ENCODE measurements around the gene MUC20.
"Not testable (repeated sequence)": the region's sequence is repeated elsewhere in the genome, so short reads cannot be mapped to it uniquely, and the experiment has no call there.

The MUC20 gene

DNA sequence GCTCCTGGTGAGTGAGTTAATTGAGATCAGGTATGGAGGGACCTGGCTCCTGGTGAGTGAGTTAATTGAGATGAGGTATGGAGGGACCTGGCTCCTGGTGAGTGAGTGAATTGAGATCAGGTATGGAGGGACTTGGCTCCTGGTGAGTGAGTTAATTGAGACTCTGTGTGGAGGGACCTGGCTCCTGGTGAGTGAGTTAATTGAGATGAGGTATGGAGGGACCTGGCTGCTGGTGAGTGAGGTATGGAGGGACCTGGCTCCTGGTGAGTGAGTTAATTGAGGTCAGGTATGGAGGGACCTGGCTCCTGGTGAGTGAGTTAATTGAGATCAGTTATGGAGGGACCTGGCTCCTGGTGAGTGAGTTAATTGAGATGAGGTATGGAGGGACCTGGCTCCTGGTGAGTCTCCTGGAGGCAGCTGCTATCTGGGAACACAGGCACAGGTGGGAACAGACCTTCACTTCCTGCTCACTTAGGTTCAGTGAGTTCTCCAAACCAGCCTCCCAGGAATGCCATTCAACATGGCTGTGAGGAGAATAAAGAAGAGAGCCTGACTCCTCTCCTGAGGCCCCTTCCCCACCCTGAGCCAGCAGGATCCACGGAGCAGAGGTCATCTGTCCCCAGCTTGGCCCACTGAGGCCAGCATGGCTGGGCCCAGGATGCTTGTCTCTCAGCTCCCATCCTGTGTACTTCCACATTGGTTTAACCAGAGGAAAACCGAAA, 9.5 kb upstream of the MUC20 start:
- DNase-seq: not testable (repeated sequence)

DNA sequence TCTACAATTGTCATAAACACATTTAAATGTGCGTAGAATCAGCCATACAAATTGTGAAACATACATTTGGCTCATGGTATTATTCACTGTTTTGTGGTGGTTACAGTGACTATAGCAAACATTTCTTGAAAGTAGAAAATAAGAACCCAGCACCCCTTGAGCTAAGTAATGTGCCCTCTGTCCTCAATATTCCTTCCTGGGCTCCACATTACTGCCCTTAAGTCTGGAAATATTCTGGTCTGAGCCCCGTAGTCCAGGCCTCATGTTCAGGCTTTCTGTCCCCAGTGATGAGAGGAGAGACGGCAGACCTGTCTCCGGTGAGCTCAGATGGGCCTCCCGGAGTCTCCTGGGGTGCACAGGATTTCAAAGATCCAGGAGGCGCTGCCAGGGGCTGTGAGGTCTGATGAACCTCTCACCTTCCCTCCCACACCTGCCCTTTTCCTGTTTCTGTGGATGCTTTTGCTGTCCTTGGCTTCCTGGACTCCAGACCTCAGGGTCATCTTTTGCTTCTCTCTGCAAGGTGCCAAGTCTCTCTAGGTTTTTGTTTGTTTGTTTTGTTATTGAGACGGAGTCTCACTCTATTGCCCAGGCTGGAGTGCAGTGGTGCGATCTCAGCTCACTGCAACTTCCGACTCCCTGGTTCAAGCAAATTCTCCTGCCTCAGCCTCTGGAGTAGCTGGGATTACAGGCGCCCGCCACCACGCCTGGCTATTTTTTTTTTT, 8.8 kb upstream of the MUC20 start:
- no peak for DNase-seq

DNA sequence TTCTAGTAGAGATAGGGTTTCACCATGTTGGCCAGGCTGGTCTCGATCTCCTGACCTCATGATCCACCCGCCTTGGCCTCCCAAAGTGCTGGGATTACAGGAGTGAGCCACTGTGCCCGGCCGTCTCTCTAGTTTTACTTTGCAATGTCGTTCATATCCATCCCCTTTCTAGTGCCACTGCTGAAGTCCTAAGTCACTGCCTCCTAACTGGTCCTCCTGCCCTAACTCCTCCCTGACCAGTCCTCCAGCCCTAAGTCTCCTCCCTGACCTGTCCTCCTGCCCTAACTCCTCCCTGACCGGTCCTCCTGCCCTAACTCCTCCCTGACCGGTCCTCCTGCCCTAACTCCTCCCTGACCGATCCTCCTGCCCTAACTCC, 8.3 kb upstream of the MUC20 start:
- DNase-seq: not testable (repeated sequence)

DNA sequence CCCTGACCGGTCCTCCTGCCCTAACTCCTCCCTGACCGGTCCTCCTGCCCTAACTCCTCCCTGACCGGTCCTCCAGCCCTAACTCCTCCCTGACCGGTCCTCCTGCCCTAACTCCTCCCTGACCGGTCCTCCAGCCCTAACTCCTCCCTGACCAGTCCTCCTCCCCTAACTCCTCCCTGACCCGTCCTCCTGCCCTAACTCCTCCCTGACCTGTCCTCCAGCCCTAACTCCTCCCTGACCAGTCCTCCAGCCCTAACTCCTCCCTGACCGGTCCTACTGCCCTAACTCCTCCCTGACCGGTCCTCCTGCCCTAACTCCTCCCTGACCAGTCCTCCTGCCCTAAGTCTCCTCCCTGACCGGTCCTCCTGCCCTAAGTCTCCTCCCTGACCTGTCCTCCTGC, 7.6 kb upstream of the MUC20 start:
- not testable (repeated sequence) for DNase-seq

DNA sequence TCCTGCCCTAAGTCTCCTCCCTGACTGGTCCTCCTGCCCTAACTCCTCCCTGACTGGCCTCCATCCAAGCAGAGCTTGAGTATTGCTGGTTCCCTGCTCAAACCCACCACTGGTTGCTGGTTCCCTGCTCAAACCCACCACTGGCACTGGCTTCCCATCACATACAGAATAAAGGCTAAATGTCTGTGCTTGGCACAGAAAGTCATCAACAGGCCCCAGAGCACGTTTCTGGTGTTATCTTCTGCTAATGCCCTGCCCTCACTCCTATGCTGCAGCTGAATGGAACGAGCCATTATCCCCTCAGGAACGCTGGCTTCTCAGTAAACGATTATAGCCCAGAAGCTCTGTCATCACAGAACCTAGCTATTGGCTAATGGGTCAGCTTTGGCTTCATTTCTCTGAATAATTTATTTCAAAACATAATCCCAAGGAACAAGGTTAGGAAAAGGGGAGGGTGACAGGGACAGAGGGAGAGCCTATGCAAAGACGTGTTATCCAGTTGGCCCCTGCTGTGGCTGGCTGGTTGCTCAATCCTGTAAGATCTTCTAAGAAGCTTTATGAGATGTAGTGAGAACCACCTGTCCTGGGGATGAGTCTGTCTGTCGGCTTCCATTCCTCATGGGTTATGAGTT, 6.3 kb upstream of the MUC20 start:
- no peak for DNase-seq

DNA sequence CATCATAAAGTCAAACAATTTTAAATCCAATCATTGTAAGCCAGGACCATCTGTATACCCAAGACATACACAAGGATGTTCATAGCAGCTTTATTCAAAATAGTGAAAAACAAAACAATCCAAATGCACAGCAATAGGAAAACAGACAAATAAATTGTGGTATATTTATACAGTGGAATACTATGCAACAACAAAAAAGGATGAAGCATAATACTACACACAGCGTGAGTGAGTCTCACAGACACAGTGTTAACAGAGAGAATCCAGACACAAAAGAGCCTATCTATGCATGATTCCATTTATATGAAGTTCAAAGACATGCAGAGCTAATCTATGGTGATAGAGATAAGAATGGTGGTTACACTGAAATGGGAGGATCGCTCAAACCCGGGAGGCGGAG, 5.6 kb upstream of the MUC20 start:
- no peak for DNase-seq

DNA sequence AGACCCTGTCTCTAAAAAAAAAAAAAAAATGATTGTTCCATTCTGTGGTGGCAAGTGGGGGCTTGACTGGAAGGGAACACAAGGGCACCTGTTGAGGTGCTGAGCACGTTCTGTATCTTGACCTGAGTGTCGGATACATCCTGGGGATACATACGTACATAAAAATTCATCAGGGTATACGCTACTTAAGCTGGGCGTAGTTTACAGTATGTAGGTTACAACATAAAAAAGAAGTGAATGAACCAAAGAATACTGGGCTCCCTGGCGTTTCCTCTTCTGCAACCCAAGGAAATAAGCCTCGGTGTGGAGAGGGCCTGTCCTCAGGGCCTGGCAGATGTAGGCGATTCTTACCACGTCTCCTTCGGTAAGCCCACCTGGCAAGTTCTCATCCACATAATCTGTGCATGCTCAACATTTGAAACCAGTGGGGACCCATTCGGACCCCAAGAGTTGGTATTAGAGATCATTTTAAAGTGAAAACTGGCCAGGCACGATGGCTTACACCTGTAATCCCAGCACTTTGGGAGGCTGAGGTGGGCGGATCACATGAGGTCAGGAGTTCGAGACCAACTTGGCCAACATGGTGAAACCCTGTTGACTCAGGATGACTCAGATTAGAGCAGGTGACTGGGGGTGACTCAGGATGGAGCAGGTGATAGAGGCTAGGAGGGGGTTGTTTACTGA, 5.1 kb upstream of the MUC20 start:
- no peak for DNase-seq

DNA sequence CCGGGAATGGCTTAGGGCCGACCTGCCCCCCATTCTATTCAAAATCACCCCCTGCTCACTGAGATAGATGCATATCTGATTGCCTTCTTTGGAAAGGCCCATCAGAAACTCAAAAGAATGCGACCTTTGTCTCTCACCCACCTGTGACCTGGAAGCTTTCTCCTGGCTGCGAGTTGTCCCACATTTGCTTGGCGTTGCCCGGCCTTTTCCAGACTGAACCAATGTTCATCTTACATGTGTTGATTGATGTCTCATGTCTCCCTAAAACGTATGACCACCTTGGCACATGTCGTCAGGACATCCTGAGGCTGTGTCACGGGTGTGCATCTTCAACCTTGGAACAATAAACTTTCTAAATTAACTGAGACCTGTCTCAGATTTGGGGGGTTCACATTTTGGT, 3.4 kb upstream of the MUC20 start:
- no peak for DNase-seq

DNA sequence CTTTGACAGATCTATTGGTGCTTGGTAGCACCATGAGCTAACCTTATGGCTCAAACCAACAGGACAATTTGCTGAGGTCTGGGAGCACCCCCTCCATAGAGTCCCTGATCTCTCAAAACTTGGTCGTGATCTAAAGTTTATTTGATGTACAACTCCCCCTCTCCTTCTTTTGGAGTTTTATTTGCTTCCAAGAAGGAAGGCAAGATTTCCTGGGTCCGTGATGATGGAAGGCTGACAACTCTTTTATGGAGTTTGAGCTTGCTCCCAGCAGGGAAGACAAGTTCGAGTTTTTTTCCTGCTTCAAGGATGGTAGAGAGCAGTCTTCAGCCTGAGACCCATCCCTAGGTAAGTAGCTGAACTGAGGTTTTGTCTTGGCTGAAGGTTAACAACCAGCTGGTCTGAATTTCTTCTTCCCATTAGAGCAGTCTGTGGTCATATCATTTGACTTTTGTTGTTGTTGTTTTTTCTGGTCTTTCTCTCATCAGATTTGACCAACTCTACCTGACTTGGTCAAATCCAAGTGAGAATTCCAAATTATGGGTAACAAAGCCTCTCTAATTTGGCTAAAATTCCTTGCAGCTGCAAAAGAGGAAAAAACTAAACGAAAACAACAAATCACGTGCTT, 2.8 kb upstream of the MUC20 start:
- DNase-seq: no peak

DNA sequence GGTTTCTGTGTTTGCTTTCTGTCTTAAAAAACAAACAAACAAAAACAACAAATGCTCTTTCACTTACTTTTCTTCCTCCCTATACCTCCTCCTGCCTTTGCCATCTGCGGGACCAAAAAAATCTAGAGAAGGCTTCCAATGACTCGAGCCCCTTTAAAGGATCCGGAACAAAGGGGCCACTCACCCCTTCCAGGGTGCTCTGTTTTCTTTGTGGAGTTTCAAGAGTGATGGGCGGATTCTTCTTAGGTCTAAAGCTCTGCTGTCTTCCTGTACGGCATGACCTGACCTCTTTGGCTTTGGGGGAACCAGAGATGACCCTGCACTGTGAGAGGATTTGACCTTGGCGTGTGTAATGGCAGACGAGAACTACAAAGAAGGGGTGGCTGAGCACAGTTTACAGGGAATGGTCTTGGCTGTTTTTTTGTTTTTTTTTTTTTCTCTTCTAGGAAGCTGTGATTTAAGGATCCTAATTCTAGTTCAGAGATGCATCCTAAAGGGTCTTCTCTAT, 2.2 kb upstream of the MUC20 start:
- no peak for DNase-seq

DNA sequence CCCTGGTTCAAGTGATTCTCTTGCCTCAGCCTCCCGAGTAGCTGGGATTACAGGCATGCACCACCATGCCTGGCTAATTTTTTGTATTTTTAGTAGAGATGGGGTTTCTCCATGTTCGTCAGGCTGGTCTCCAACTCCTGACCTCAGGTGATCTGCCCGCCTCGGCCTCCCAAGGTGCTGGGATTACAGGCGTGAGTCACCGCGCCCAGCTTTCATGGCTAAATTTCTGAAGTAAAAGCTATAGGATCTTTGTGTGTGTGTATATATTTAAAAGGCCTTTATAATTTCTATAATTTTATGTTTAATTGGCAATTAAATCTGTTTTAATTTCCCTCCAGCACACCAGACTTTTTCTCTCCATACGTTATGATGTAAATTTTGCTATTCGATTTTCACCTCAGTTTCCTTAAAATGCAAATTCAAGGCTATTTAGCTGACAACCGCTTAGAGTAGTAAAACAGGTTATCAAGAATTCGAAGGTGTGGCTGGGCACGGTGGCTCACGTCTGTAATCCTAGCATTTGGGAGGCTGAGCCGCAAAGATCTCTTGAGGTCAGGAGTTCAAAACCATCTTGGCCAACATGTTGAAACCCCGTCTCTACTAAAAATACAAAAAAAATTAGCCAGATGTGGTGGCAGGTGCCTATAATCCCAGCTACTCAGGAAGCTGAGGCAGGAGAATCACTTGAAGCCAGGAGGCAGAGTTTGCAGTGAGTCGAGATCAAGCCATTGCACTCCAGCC, 1.1 kb upstream of the MUC20 start:
- not testable (repeated sequence) for DNase-seq

DNA sequence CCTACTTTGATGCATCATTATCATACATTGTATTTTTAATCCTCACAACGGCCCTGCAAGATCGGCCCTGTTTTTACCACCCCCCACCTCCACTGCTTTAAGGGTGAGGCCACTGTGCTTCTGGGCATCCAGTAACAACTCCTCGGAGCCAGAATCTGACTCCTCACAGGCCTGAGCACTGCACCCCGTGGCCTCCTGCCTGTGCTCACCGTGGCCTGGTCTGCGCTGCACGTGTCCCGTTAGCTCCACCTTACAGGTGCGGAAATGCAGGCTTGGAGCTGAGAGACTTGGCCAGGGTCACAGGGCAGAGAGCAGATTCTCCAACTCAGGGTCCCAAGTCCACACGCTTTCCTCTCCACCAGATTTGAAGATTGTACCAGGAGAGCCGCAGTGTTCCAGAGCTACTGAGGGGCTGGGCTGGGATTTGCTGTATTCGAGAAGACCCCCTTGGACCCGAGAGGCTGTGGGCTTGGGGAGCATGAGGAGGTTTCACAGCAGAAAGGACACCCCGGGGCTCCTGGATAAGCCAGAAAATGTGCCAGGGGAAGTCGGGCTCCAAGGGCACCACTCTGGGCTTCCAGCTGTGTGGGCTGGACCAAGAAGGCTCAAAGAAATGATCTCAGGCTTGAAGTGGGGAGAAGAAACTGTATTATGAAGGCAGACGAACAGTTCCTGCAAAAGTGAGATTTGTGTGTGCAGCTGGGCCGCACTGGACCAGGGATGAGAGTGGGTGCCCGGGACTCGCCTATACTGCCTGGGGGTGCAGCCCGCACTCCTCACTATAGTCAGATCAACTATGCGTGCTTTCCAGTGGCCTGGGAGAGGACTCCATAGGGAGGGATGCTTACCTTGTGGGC, 1.6 kb downstream of the MUC20 start:
- not testable (repeated sequence) for DNase-seq

DNA sequence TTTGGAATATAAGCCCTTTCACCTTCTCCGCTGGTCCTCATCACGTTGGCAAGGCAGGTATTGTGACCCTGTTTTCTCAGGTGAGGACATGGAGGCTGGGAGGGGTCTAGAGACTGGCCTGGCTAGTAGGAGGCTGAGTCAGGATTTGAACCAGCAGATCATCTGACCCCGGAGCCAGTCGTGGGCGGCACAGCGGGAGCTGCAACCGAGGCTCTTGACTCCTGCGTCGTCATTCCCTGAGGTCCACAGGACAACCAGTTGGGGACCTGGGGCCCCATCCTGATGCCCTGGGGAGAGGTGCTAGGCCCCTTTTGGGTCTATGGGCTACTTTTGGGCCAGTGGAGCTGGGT, 2.2 kb downstream of the MUC20 start:
- not testable (repeated sequence) for DNase-seq

DNA sequence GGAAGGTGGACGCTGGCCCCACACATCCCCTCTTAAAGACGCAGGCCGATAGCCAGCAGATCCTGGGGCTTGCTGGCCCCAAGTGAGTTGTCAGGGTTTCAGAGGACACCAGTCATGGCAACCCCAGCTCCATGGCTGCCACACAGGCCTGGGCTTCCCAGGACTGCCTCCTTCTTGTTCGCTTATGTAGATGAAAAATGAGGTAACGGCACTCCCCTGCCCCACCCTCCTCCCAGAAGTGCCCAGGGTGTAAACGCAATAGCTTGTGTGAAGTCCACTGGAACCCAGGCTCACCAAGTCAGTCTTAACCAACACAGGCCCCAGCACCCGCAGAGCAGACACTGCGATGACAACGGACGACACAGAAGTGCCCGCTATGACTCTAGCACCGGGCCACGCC, 3.6 kb downstream of the MUC20 start:
- not testable (repeated sequence) for DNase-seq

DNA sequence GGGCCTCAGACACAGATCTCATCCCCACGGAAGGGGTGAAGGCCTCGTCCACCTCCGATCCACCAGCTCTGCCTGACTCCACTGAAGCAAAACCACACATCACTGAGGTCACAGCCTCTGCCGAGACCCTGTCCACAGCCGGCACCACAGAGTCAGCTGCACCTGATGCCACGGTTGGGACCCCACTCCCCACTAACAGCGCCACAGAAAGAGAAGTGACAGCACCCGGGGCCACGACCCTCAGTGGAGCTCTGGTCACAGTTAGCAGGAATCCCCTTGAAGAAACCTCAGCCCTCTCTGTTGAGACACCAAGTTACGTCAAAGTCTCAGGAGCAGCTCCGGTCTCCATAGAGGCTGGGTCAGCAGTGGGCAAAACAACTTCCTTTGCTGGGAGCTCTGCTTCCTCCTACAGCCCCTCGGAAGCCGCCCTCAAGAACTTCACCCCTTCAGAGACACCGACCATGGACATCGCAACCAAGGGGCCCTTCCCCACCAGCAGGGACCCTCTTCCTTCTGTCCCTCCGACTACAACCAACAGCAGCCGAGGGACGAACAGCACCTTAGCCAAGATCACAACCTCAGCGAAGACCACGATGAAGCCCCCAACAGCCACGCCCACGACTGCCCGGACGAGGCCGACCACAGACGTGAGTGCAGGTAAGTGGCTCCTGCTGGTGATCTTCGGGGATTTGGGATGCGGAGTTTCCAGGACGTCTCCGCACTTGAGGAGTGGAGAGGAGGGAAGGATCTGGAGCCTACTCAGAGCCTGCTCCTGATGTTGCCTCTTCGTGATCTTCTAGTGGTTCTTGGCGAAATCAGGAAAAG, 5.3 kb downstream of the MUC20 start:
- DNase-seq: not testable (repeated sequence)

DNA sequence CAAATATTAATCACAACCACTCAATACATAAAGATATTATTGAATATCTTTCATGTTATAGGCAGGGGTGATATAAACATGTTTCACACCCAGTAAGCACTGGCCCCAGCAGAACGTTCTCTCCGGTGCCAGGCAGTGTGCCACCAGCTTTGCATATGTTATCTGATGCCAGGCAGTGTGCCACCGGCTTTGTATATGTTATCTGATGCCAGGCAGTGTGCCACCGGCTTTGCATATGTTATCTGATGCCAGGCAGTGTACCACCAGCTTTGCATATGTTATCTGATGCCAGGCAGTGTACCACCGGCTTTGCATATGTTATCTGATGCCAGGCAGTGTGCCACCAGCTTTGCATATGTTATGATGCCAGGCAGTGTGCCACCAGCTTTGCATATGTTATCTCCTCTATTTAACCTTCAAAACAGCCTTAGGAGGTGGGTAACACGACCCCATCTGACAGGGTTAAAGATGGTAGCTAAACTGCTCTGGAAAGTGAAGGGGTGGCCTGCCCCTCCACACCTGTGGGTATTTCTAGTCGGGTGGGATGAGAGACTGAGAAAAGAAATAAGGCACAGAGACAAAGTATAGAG, 6.9 kb downstream of the MUC20 start:
- no peak for DNase-seq

DNA sequence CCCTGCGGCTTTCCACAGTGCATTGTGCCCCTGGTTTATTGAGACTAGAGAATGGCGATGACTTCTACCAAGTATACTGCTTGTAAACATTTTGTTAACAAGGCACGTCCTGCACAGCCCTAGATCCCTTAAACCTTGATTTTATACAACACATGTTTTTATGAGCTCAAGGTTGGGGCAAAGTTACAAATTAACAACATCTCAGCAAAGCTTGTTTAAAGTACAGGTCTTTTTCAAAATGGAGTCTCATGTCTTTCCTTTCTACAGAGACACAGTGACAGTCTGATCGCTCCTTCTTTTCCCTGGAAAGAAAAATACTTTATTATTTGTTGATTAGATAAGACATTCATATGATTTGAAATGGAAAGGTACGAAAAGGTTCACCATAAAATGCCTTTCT, 8.0 kb downstream of the MUC20 start:
- DNase-seq: not testable (repeated sequence)

DNA sequence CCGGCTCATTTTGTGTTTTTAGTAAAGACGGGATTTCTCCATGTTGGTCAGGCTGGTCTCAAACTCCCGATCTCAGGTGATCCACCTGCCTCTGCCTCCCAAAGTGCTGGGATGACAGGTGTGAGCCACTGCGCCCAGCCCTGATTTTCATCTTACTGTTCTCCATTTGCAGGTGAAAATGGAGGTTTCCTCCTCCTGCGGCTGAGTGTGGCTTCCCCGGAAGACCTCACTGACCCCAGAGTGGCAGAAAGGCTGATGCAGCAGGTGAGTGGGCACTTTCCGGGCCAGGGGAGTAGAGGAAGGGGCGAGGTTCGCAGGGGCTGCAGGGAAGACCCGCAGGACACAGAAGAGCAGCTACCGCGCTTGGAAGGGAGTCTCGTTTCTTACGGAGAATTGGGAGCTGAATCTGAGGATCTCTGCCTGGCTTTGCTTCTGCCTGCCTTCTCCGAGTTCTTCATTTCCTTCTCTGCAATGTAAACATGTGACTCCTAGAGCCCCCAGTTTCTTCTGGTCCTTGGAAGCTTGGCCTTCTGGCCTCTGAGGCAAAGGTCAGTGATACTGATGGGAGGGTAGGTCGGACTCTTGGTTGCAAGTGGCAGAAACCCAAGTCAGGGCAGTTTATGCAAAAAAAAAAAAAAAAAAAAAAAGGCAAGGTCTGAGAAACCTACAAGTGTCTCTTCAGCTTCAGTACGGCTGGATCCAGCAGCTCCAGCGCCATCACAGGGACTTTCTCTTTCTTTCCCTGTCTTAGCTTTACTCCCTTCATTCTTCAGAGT, 8.9 kb downstream of the MUC20 start:
- no peak for DNase-seq

DNA sequence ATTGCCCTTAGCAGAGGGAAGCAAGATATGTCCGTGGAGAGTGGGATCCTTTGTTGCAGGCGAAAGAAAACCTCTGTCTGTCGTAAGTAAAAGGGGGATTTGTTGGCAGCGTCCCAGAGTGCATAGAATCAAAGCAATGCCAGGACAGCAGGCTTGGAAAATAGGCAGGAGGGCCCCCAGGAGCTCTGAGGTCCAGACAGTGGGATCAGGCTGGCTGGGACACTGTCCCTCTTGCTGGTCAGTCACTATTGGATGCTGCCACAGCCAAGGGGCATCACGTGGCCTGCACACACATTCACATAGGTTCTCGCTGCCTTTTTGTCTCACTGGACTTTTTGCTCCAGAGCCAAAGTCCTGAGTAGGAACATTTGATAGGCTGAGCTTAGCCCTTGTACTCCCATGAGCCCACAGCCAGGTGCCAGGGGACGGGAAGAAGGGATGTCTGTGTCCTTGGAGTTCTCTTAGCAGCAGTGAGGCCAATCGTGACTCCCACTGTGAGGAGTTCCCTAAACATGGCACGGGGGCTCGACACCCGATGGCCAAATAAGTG, 10.7 kb downstream of the MUC20 start:
- DNase-seq: no peak

Data from NCI-H69 (cell line).